Neural progenitor cell (in vitro differentiated cells): ENCODE measurements around the gene C22orf42.

Experiments used
- EZH2 ChIP-seq: fragments of 200-600 bp; sonication (generic); IDR thresholded peaks from 2 replicates; pipeline ENCODE4 v1.6.1; 2017; ENCODE audit warnings: antibody characterized with exemption, mild to moderate bottlenecking, moderate library complexity
- EZH2phosphoT487 ChIP-seq: fragments of 200-600 bp; sonication (generic); IDR thresholded peaks from 2 replicates; pipeline ENCODE4 v1.6.1; 2017; ENCODE audit warnings: antibody characterized with exemption
- TF ChIP-seq, protein P1 (sequence below): fragments of 200-600 bp; sonication (generic); IDR thresholded peaks from 2 replicates; pipeline ENCODE4 v1.5.1; 2017; ENCODE audit warnings: antibody characterized with exemption, mild to moderate bottlenecking

DNA sequence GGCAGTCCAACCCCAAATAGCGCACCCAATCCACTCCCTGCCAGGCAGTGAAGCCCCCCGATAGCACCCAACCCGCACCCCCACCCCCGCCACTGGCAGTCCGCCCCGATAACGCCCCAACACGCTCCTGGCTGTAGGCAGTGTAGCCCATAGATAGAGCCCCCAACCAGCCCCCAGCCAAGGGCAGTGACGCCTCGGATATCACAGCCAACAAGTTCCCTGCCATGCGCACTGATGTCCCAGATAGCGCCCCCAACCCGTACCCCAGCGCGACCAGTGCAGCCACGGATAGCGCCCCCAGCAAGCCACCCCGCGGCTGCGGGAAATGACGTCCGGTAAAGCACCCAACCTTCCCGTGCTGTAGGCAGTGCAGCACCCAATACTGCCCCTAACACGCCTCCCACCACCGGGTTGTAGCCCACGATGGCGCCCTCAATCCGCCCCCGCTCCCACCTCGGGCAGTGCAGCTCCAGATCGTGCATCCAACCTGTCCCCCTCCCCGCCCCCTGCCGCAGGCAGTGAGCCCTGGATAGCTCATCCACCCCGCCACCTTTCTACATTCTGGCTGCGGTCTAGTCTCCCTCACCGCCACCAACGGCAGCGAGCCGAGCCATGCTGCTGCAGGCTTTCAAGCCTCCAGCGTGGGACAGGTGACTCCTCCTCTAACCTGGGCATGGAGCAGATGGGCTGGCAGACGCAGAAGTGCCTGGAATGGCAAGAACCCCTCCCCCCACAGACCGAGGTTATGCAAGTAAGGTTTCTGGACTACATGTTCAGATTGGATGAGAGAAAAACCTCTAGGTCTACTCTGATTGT lies 45.1 kb upstream of the C22orf42 start:
- TF ChIP-seq, protein P1, sequence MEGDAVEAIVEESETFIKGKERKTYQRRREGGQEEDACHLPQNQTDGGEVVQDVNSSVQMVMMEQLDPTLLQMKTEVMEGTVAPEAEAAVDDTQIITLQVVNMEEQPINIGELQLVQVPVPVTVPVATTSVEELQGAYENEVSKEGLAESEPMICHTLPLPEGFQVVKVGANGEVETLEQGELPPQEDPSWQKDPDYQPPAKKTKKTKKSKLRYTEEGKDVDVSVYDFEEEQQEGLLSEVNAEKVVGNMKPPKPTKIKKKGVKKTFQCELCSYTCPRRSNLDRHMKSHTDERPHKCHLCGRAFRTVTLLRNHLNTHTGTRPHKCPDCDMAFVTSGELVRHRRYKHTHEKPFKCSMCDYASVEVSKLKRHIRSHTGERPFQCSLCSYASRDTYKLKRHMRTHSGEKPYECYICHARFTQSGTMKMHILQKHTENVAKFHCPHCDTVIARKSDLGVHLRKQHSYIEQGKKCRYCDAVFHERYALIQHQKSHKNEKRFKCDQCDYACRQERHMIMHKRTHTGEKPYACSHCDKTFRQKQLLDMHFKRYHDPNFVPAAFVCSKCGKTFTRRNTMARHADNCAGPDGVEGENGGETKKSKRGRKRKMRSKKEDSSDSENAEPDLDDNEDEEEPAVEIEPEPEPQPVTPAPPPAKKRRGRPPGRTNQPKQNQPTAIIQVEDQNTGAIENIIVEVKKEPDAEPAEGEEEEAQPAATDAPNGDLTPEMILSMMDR: peak; percentile 34
- TF ChIP-seq EZH2 (peak; percentile 52), EZH2phosphoT487 (peak; percentile 27)
